Subcutaneous adipose tissue (tissue), 4 donors: ENCODE results near the gene TMEM200B. TPM values are rescaled to one million over a fixed set of nuclear protein-coding genes. Genes with fewer than 3 reads are reported as not detected.

Source experiments
- CTCF ChIP-seq: fragments of 450-650 bp; IDR thresholded peaks from one replicate; pipeline ENCODE4 v1.5.1; 2016; ENCODE audit warnings: low read depth, mild to moderate bottlenecking, control low read depth, antibody characterized with exemption, moderate library complexity
- total RNA-seq, 4 donors: library from RNA; depleted of rRNA; stranded (reverse); fragments of >200 nt; gene quantifications; one replicate each; pipeline ENCODE4 v1.1.0, GENCODE V29; 2016

TMEM200B gene
- total RNA-seq, 4 donors from 2014 or later, result 6.7 to 35.0 (median 23.6) TPM

- TF ChIP-seq CTCF, result no peak
Observed at GRCh38 chr1:29164588-29164987, 40.9 kb upstream of the TMEM200B start.

- no peak for TF ChIP-seq CTCF
Observed at GRCh38 chr1:29162476-29163138, 38.9 kb upstream of the TMEM200B start.

- no peak for TF ChIP-seq CTCF
Observed at GRCh38 chr1:29162025-29162424, 38.3 kb upstream of the TMEM200B start.

- TF ChIP-seq CTCF, result no peak
Observed at GRCh38 chr1:29159773-29160172, 36.1 kb upstream of the TMEM200B start.

GRCh38 chr1:29157269-29157601 is 33.5 kb upstream of the TMEM200B start:
- TF ChIP-seq CTCF, result no peak

GRCh38 chr1:29156543-29157268 is 33.0 kb upstream of the TMEM200B start:
- TF ChIP-seq CTCF, result no peak

GRCh38 chr1:29152046-29152805 is 28.5 kb upstream of the TMEM200B start:
- no peak for TF ChIP-seq CTCF
